RPMI8226 (cell line): ENCODE results near the gene DNAI4.
"Not testable (repeated sequence)": the region's sequence is repeated elsewhere in the genome, so short reads cannot be mapped to it uniquely, and the experiment has no call there.

Experiments
- DNase-seq: peaks from one replicate; pipeline ENCODE4 v3.0.0-alpha.2; 2015

DNAI4 gene

DNA sequence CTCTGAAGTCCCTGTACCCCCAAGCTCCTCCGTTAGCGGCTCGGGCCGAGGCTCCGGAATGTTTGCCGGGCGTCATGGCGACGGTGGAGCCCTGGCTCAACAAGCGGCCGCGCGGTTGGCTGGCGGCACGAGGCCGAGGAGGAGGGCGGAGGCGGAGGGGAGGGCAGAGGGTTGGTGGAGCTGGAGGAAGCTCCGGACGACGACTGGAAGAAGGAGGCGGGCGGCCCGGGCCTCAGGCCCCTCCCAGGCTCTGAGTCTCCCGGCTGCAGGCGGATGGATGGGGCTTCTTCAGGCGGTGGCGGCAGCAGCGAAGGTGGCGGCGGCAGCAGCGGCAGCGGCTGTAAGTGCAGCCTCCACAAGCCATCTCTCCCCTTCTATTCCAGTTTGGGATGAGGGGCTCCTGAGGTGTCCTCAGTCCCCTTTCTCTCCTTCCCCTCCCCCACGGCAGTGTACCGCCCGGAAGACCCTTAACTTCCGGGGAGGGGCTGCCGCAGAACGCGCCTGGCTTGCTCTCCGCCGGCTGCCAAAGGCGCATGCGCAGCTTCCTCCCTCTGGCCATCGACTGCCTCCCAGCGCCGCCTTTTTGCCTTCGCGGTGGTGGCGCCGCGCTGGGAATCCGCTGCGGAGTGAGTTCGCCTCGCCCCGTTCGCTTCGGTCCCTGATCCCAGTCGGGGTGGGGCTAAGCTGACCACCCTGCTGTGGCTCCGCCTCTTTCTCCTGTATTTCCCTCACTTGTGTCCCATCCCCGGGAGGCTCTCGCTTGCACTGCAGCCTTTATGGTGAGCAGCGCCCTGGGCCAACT is at the start of gene DNAI4, which contains the start of gene MIER1:
Gene DNAI4, minus strand, starts transcription at position 101 of the 802 bp plus-strand sequence. Its CDS starts 25 bp downstream, at position 76.
Gene MIER1, plus strand, starts transcription at position 235 of the 802 bp plus-strand sequence. Its CDS starts 39 bp downstream, at position 274.
- peak; percentile 95 for DNase-seq

DNA sequence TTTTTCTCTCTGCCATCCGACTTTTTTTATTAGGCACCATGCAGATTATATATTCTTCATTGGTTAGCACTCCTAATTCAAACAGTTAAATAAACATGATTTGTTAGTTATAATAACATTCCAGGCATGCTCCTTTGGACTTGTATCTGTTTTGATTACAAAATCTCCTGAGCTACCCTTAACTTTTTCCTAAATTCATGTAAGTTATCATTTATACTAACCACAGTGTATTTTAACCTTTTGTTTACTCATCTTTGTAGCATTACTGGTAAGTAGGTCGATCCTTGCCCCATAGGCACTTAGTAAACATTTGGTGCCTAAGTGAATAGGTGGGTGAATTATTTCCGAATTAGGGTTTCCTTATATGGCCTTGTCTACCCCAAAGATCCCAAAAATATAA is 43.9 kb upstream of the DNAI4 start:
- DNase-seq, result no peak

DNA sequence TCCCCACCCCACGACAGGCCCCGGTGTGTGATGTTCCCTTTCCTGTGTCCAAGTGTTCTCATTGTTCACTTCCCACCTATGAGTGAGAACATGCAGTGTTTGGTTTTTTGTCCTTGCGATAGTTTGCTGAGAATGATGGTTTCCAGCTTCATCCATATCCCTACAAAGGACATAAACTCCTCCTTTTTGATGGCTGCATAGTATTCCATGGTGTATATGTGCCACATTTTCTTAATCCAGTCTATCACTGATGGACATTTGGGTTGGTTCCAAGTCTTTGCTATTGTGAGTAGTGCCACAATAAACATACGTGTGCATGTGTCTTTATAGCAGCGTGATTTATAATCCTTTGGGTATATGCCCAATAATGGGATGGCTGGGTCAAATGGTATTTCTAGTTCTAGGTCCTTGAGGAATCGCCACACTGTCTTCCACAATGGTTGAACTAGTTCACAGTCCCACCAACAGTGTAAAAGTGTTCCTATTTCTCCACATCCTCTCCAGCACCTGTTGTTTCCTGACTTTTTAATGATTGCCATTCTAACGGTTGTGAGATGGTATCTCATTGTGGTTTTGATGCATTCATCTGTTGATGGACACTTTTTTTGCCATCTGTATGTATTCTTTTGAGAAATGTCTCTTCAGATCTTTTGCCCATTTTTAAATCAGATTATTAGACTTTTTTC is 41.7 kb upstream of the DNAI4 start:
- DNase-seq, result not testable (repeated sequence)

- DNase-seq, result no peak
Observed at GRCh38 chr1:66957938-66958337, 33.3 kb upstream of the DNAI4 start.

DNA sequence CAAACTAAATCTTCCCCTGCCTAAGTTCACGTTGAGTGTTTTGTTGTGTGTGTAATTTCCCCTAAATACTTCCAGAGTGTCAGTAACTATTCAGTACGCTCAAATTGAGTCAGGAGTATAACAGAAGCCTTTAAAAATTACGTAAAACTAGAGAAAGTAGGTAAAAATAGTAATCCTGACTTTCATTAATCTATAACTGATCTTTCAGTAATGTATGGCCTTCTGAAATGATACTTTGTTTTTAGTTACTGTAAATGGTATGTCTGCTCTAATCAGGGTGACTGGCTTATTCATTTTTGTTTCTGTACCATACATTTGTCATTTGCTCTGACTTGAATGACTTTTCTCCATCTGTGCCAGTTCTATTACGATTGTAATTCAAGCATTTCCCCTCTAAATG is 29.6 kb upstream of the DNAI4 start:
- no peak for DNase-seq

GRCh38 chr1:66951513-66951912 is 26.9 kb upstream of the DNAI4 start:
- no peak for DNase-seq

- no peak for DNase-seq
Observed at GRCh38 chr1:66947267-66947666, 22.6 kb upstream of the DNAI4 start.

GRCh38 chr1:66945316-66945715 is 20.7 kb upstream of the DNAI4 start:
- no peak for DNase-seq

GRCh38 chr1:66944330-66945274 is 19.9 kb upstream of the DNAI4 start:
- no peak for DNase-seq

- no peak for DNase-seq
Observed at GRCh38 chr1:66943361-66943969, 18.8 kb upstream of the DNAI4 start.

DNA sequence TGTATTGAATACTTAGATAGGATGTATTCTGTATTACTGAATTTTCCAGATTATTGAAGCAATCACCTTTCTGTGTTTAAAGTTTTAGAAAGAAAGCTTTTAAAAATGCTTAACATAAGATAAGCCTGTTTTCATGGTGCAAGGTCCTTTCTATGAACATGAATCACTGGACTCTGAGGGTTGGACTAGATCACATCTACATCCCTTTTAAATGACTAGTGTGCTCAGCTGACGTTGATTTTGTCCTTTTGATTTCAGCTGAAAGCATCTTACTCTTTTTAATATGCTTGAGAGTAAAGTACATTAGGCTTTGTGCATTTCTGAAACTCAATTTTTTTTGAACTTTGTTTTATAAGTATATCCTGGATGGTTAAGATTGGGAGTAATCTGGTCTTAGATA is 16.3 kb upstream of the DNAI4 start:
- no peak for DNase-seq

GRCh38 chr1:66938613-66939012 is 14.0 kb upstream of the DNAI4 start:
- peak; percentile 19 for DNase-seq

- no peak for DNase-seq
Observed at GRCh38 chr1:66937529-66938234, 13.0 kb upstream of the DNAI4 start.

- peak; percentile 20 for DNase-seq
Observed at GRCh38 chr1:66933887-66934700, 9.4 kb upstream of the DNAI4 start.

- DNase-seq, result no peak
Observed at GRCh38 chr1:66932291-66932690, 7.6 kb upstream of the DNAI4 start.

DNA sequence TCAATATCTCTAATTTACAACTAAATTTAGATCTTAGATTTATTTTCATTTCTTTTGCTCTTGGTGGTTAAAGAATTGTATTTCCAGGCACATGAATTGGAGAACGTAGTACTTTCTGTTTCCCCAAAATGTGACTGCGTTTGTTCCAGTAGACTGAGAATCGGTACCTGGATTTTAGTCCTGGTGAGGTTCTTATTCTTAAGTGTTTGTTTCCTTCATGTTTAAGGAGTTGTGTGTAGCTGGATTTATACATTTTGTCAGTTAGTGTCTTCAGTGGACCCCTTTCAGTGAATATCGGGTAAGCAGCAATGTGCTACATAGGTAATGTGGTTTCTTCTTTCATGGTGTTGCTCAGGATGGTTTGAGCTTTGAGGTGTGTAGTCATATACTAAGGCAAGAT is 6.9 kb upstream of the DNAI4 start:
- no peak for DNase-seq

- DNase-seq, result peak; percentile 40
Observed at GRCh38 chr1:66930823-66931174, 6.1 kb upstream of the DNAI4 start.

- peak; percentile 92 for DNase-seq
Observed at GRCh38 chr1:66929999-66930822, 5.6 kb upstream of the DNAI4 start.

GRCh38 chr1:66929691-66929998 is 5.0 kb upstream of the DNAI4 start:
- no peak for DNase-seq

DNA sequence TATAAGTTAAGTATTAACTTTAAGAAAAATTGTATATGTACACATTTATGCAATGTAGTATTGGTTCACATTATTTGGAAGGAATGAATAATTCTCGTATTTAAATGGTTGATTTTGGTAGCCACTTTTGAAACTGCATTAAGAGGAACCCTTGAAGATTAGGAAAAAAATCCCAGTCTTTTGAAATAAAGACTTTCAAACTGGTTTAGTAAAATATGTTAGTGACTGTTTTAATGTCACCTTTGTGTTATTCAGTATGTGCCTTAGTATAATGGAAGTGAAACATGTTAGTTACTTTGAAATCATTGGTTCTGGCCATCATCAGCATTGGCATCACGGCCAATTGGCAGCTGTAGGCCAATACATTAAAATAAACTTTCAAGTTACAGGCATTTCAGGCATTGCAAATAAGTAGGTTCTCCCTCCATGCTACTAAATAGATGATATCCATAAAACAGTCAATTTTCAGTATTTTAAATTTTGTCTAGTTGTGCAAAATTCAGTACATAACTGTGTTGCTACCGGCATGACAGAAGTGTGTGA is 4.6 kb upstream of the DNAI4 start:
- DNase-seq, result peak; percentile 38
